HPDE6-E6E7 (cell line): ENCODE results near the gene DDX54.
"Not testable (repeated sequence)": the region's sequence is repeated elsewhere in the genome, so short reads cannot be mapped to it uniquely, and the experiment has no call there.

Source experiments
- DNase-seq: peaks from one replicate; pipeline ENCODE4 v3.0.0; 2011; ENCODE audit warnings: missing footprints; ENCODE audit errors: extremely low spot score

DDX54 gene

DNA sequence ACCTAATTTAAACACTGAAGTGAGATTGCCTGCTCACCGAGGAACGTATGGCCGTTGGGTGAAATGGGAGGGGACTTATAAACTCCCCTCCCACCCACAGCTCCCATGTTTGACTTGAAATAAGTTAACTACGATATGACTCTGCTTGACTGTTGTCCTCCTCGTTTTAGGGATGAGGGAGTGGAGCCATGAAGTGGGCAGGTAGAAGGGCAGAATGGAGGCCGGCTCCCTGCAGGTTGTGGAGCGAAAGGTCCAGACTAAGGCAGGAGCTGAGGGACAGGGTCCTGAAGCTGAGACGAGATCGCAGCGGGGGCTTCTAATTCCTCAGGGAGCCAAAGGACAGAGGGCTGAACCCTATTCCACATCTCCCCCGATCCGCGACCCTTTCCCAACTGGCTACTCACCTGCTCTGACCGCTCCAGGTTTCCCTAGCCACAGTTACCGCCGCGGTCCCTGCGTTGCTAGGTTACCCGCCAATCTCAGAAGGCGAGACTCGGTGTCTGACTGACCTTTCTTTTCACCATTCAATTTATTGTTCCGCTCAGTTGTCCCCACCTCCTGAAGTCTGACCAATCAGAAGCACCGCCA, 35.4 kb upstream of the DDX54 start:
- no peak for DNase-seq

DNA sequence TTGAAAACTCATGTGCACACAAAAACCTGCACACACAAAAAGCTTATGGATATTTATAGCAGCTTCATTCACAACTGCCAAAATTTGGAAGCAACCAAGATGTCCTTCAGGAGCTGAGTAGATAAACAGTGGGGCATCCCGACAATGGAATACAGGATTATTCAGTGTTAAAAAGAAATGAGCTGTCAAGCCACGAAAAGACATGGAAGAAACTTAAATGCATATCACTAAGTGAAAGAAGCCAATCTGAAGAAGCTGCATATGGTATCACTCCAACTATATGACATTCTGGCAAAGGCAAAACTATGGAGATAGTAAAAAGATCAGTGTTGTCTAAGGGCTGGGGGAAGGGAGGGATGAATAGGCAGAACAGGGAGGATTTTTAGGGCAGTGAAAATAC, 30.7 kb upstream of the DDX54 start:
- DNase-seq = no peak

DNA sequence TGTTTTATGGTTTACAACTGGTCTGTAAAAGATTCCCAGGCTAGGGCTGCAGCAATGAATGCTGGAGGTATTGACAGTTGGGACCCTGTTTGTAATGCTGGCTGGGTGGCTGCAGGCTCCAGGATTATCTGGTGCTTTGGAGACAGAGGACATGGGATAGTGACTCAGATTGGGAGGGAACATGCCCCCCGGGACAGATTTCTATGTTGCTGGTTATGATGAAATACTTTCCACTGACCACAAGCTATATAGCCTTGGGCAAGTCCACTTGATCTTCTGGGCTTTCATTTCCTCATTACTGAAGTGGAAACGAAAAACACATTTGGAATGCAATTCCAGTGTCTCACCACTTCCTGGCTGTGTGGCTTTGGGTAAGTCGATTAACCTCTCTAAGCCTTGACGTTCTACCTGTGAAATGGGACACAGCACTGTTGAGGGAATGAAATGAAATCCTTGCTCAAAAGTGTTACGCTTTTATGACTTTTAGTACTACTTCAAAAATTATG, 29.7 kb upstream of the DDX54 start:
- peak; percentile 79 for DNase-seq

DNA sequence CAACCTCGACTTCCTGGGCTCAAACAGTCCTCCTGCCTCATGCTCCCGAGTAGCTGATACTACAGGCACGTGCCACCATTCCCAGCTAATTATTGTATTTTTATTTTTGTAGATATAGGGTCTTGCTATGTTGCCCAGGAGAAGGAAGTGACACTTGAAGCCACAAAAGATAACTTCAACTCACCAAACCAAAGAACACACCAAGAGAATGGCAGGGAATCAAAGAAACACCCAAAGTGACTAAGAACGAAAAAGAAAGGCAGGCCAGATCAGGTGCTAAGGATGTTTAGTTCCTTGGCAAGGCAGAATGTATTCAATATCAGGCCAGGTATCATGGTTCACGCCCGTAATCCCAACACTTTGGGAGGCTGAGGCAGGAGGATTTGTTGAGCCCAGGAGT, 25.9 kb upstream of the DDX54 start:
- DNase-seq = no peak

DNA sequence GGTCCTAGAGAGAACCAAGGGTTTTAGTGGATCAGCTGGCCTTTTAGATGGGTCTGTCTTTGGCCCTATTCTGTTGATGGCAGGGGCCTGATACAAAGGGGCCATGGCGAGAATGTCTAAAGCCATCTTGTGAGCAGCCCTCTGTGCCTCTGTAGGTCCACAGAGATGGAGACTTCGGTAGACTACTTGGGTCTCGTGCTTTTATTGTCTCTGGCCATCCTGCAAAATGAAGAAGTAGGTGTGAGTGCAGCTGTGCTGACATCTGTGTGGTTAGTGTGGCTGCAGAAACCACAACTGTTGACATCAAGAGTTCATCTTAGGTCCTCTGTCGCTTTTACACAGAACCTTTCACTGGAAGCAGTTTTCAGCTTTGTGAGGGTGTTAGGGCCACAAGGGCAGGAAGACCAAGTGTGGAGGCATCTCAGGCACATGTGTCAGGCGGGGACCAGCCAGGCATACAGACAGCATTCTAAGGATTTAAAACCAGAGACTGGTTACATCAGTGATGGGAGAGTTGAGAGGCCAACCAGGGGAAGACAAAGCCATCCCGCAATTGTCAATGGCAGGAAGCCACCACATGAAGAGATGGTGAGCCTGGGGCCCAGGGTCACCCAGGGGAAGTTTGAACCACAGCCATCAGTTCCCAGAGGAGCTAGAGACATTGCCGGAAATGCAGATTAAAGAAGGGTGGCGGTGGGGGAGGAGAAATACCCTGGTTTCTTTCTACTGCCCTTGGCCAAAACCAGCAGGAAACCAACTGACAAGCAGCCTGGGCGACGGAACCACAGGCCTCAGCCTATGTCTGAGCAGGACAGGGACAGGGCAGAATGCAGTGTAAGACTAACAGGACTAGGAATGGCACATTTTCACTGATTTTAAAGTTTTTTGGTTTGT, 23.0 kb upstream of the DDX54 start:
- no peak for DNase-seq

DNA sequence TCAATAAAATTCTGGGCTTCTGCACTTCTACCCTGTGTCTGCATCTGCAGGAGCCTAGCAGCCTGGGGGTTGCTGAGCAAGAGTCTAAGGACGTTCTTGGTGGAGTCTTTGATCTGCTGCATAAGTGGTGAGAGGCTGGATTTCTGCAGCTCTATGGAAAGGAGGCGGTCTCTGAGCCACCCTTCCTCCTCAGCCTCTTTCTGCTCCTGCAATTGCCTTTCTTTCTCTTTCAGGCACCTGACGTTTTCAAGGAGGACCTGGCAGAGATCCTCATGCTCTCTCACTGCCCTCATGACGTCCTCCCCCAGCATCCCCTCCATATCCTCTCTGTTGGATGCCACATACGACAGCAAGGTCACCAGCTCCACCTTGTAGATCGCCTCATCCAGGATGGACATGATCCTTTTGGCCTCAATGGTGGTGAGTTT, 22.3 kb upstream of the DDX54 start:
- DNase-seq = no peak

DNA sequence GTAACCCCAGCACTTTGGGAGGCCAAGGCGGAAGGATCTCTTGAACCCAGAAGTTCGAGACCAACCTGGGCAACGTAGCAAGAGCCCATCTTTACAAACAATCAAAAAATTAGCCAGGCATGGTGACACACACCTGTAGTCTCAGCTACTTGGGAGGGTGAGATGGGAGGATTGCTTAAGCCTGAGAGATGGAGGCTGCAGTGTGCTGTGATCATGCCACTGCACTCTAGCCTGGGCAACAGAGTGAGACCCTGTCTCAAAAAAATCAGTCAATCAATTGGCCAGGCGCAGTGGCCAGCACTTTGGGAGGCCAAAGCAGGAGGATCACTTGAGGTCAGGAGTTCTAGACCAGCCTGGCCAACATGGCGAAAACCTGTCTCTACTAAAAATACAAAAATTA, 21.5 kb upstream of the DDX54 start:
- DNase-seq = not testable (repeated sequence)

DNA sequence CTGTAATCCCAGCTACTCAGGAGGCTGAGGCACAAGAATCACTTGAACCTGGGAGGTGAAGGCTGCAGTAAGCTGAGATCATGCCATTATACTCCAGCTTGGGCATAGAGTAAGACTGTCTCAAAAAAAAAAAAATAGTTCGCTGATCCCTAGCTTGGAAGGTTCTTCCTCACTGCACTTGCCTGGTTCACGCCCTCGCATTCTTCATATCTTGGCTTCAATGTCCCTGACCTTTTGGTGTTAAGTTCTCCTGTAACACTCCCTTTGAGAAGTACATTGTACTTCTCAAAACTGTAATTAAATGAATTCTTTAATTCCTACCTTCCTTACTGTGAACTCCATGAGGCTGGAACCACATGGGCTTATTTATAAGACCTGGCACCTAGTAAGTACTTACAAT, 19.5 kb upstream of the DDX54 start:
- DNase-seq = no peak

DNA sequence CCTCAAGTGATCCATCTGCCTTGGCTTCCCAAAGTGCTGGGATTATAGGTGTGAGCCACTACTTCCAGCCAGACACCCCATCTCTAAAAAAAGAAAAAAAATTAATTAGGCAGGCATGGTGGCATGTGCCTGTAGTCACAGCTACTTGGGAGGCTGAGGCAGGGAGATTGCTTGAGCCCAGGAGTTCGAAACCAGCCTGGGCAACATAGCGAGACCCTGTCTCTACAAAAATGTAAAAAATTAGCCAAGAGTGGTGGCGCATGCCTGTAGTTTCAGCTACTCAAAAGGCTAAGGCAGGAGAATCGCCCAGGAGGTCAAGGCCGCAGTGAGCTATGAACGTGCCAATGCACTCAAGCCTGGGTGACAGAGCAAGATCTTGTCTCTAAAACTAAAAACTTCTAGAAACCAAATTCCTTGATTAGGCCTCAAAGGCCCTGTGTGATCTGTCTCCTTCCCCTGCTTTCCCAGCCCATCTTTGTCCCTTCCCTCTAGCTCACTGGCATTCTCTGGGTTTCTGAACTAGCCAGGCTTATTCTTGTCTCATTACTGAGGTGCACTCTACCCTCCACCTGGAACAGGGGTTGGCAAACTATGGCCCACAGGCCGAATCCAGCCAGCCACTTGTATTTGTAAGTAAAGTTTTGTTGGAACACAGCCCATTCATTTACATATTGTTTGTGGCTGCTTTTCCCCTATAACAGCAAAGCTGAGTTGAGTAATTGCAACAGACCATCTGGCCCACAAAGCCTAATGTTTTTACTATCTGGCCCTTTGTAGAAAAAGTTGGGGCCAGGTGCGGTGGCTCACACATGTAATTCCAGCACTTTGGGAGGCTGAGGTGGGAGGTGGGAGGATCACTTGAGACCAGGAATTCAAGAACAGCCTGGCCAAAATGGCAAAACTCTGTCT, 18.8 kb upstream of the DDX54 start:
- no peak for DNase-seq

DNA sequence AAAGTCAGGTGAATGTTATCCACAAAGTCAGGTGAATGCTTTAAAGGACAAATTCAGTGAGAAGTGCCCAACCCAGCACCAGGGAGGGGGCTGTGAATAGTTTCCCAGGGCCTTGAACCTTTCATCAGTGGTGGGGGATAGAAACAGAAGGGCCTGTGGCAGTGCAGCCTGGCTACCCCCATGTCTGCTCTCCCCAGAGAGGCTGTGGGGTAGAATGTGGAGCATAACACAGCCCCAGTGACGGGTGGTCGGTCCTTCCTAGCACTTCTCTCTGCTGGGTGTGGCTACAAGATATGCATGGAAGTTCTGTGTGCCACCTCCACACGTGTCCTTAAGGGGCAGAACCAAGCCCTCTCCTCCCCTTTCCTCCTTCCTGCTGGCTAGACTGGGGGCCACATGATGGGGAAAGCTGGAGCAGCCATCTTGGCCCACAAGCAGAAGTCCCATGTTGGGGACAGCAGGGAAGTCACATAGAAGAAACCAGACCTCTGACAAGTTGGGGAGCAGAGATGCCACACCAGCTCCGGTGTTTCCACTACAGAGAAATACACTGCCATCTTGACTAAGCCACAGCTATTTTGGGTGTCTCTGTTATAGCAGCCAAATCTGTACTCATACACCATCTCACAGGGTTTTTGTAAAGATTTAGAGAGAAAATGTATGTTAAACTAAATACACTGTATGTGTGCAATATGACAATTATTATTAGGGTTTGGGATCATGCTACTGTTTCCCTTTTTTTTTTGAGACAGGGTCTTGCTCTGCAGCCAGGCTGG, 17.2 kb upstream of the DDX54 start:
- no peak for DNase-seq

DNA sequence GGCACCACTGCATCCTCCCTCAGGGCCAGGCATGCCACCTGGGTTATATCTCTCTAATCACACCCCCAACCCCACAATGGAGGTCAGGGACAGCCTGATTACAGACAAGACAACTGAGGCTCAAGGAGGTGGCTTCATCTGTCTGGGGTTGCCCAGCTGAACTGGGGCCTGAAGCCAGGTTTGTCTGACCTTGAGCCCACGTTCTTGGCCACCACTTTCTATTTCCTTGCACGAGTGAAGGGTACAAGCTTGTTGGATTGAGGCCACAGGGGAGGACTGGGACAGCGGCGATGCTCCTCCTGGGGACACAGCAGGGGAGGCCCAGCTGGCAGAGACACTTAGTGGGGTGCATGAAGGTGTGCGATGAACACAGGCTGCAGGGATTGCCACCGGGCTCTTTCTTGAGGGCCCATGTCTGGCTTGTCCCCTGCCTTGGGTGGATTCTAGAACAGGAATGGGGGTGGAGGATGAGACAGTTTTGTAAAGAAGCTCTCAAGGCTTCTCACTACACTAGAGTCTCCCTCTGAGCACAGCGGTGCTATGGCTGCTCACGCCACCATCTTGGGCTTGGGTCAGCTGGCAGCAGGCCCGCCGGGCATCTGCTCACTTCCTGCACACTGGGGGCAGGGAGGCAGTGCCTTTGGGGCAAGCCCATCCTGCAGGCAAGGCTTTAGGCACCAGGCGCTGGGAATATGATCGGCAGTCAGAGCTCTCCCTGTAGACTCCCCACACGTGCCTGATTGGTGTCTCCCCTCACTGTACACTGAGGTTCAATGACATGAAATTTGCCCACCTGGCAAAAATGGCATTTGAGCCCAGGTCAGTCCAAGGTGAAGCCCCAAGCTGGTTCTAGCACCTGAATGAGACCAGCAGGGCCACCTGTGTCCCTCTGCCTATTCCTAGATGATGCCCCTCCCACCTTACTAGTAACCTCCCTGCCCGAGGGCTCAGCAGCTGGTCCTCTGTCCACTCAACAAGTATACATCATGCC, 16.2 kb upstream of the DDX54 start:
- no peak for DNase-seq

DNA sequence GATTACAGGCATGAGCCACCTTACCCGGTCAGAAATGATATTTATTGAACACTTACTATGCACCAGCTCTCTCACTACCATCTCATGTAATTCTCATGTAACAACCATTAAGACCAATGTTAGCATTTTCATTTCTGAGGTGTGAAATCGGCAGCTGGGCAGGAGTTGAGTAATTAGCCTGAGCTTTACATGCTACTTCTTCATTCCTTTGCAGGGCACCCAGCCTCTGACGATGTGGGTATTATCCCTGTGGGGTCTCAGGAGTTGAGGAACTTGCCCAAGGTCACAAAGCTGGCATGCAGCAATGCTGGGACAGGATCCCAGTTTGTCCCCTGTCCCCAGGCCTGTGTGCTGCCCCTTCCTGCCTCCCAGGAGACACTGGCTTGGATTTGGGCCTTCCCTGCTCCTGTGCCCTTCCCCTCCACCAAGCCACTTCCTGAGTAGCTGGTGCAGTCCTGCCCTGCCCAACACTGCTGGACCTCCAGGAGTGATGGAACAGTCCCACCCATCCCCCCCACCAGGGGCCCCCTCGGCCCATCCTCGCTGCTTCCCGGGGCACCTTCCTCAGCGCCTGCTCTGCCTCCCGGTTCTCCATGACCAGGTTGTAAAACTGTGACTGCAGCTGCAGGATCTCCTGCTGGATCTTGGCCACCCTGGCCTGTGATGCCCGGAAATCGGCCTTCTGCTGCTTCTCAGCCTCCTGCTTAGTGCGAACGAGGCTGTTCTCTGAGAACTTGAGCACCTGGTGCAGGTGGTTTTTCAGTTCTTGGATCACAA, 14.9 kb upstream of the DDX54 start:
- DNase-seq = no peak

DNA sequence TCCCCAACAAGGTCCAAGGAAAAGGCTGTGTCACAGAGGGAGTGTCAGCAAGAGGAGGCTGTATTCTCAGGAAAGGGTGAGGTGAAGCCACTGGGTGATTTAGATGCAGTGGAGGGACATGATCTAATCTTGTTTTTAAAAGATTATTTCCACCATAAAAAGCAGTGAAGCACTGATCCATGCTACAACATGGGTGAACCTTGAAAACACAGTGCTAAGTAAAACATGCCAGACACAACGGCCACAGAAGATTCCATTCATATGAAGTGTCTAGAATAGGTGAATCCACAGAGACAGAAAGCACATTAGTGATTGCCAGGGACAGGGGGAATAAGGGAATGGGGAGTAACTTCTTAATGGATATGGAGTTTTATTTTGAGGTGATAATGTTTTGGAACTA, 13.0 kb upstream of the DDX54 start:
- DNase-seq = no peak

DNA sequence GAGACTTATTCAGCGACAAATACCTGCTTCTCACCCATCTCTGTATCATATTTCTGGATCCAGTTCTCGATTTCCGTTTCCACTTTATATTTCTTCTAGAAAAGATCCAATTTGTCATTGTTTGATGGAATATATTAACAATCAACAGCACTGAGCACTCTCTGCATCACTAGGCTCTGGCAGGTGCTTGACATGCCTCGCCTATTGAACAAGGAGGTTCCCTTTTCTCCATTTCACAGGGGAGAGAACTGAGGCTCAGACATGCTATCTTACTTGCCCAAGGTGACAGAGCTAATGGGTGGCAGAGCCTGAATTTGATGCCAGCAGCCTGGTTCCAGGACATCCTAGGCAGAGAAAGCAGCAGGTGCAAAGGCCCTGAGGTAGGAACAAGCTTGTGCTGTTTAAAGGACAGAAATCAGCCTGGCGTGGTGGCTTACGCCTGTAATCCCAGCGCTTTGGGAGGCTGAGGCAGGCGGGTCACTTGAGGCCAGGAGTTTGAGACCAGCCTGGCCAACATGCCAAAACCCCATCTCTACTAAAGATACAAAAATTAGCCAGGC, 12.3 kb upstream of the DDX54 start:
- no peak for DNase-seq

DNA sequence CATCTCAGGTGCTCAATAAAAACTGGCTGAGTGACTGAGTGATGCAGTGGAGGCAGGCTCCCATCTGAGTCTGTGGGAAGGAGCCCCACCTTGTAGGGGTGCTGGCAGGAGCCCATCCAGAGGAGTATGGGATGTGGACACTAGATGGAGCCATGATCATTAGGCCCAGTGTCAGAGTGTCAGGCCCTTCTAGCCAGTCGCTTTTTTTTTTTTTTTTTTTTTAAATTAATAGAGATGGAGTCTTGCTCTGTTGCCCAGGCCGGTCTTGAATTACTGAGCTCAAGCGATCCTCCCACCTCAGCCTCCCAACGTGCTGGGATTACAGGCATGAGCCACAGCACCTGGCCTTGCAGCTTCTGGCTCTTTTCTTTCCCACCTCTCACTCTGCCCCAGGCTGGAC, 11.7 kb upstream of the DDX54 start:
- DNase-seq = peak; percentile 88

DNA sequence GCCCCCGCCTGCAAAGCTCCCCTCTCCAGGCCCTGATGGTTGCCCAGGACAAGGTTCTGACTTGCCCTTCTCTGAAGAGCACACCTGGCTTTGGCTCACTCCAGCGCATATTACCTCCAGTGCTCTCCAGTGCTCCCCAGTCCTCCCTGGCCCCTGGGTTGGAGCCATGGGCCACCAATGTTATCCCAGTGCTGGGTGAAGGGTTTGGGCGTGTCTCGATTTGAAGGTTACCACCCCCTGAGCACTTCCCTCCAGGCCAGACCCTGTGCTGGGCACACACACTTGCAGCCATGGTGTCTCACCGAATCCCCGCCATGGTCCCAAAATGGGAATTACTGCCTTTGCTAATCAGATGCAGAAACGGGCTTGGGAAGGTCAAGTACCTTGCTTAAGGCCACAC, 11.3 kb upstream of the DDX54 start:
- DNase-seq = no peak

DNA sequence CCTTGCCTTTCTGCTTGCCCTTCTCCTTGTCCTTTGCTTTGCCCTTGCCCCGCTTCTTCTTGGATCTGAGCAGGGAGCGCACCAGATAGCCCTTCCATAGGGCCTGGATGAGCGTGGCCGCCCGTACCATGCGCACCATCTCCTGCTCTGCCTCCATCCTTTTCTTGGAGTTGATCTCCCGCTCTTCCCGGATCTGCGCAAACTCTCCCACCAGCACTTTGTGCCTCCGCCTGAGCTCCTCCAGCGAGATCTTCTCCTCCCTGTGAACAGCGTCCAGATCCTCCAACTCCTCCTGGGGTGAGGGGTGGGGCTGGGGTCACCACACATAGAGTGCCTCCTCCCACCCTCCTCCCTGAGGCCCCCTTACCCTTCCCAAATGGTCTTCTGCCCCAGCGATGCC, 10.3 kb upstream of the DDX54 start:
- DNase-seq = no peak

DNA sequence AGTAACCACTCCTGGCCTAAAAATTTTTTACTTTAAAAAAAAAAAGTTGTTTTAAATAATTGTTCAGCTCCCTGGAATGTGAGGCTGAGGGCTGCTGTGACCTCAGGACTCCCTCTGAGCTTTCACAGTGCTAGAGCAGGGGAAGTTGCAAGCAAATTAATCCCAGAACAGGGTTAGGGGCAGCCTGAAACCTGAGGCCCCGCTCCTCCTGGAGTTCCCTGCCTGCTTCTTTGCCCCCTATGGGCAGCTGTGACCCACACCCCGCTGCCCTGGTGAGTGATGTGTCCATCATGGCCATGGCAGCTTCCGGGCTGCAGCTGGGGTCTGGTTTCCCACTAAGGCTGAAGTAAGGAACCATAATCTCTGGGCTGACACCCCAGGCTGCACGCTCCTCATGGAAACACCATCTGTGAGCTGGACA, 9.7 kb upstream of the DDX54 start:
- DNase-seq = no peak

DNA sequence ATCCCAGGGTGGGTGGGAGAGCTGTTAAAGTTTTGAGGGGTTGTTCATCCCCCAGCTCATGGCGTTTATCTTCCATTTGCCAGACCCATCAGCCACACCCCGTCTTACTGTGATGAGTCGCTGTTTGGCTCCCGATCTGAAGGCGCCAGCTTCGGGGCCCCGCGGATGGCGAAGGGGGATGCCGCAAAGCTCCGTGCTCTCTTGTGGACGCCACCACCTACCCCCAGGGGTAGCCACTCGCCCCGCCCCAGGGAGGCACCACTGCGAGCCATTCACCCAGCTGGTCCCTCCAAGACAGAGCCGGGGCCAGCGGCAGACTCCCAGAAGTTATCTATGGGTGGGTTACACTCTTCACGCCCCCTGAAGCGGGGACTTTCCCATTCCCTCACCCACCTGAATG, 5.9 kb upstream of the DDX54 start:
- DNase-seq = no peak
